Skeletal muscle cell (primary cell): ENCODE results near the gene HRNR.
"Not testable (repeated sequence)": the region's sequence is repeated elsewhere in the genome, so short reads cannot be mapped to it uniquely, and the experiment has no call there.

Experiments used
- DNase-seq: peaks from one replicate; pipeline ENCODE4 v3.0.0-alpha.2; 2010; ENCODE audit warnings: low read depth
- H3K4me3 ChIP-seq: 2 replicates; pipeline ENCODE4 v1.5.1; 2011; ENCODE audit warnings: low read depth, mild to moderate bottlenecking, control low read depth, low read length, moderate library complexity

Gene HRNR

GRCh38 chr1:152224093-152224492, at the start of gene HRNR:
Gene HRNR (minus strand): TSS chr1:152224193. CDS start chr1:152223253, 940 bp downstream.
- DNase-seq, result no peak

GRCh38 chr1:152256394-152256793, 32.4 kb upstream of the HRNR start:
- H3K4me3 ChIP-seq, DNase-seq: not testable (repeated sequence)

More at GRCh38 chr1:152224093-152224492, at the start of gene HRNR:
- no peak within 1 kb of the TSS for H3K4me3 ChIP-seq

GRCh38 chr1:152252157-152252556, 28.2 kb upstream of the HRNR start:
- H3K4me3 ChIP-seq, result no peak overlapping the region
- no peak for DNase-seq

- H3K4me3 ChIP-seq, result no peak overlapping the region
- DNase-seq, result no peak
These were observed 27.4 kb upstream of the HRNR start for GRCh38 chr1:152251391-152251790.

GRCh38 chr1:152247316-152247715, 23.3 kb upstream of the HRNR start:
- no peak for DNase-seq
- no peak overlapping the region for H3K4me3 ChIP-seq

- H3K4me3 ChIP-seq, result no peak overlapping the region
These were observed 20.7 kb upstream of the HRNR start for GRCh38 chr1:152244576-152245273.

GRCh38 chr1:152237093-152237492, 13.1 kb upstream of the HRNR start:
- DNase-seq, result no peak
- no peak overlapping the region for H3K4me3 ChIP-seq

More at GRCh38 chr1:152244576-152245273, 20.7 kb upstream of the HRNR start:
- no peak for DNase-seq

- H3K4me3 ChIP-seq, result no peak overlapping the region
- no peak for DNase-seq
These were observed 4.8 kb upstream of the HRNR start for GRCh38 chr1:152228831-152229230.

GRCh38 chr1:152227310-152227928, 3.4 kb upstream of the HRNR start:
- DNase-seq, result no peak
- no peak overlapping the region for H3K4me3 ChIP-seq

GRCh38 chr1:152225678-152226077, 1.7 kb upstream of the HRNR start:
- no peak overlapping the region for H3K4me3 ChIP-seq
- no peak for DNase-seq

- no peak for DNase-seq
- H3K4me3 ChIP-seq, result no peak overlapping the region
These were observed 3.5 kb downstream of the HRNR start for GRCh38 chr1:152220166-152221163.

GRCh38 chr1:152219438-152219837, 4.6 kb downstream of the HRNR start:
- not testable (repeated sequence) for DNase-seq, H3K4me3 ChIP-seq

GRCh38 chr1:152218762-152219436, 5.1 kb downstream of the HRNR start:
- no peak overlapping the region for H3K4me3 ChIP-seq
- no peak for DNase-seq

GRCh38 chr1:152215604-152216003, 8.4 kb downstream of the HRNR start:
- H3K4me3 ChIP-seq, DNase-seq: not testable (repeated sequence)

GRCh38 chr1:152214911-152215310, 9.1 kb downstream of the HRNR start:
- not testable (repeated sequence) for H3K4me3 ChIP-seq, DNase-seq

- H3K4me3 ChIP-seq, result no peak overlapping the region
- DNase-seq, result no peak
These were observed 25.0 kb downstream of the HRNR start for GRCh38 chr1:152198982-152199381.

GRCh38 chr1:152197361-152197941, 26.5 kb downstream of the HRNR start:
- H3K4me3 ChIP-seq, result no peak overlapping the region
- DNase-seq, result no peak

- no peak overlapping the region for H3K4me3 ChIP-seq
- no peak for DNase-seq
These were observed 32.3 kb downstream of the HRNR start for GRCh38 chr1:152191711-152192110.

GRCh38 chr1:152191260-152191659, 32.7 kb downstream of the HRNR start:
- DNase-seq, result no peak
- H3K4me3 ChIP-seq, result no peak overlapping the region
